Urinary bladder (tissue), 4 donors: ENCODE results near the gene ACTG1. TPM values are rescaled to one million over a fixed set of nuclear protein-coding genes. Genes with fewer than 3 reads are reported as not detected.

Source experiments
- DNase-seq: peaks from one replicate; pipeline ENCODE4 v3.0.0-alpha.2; 2015; ENCODE audit errors: extremely low spot score
- H3K27ac ChIP-seq: one replicate; pipeline ENCODE4 v1.5.1; 2013; ENCODE audit warnings: low read depth, mild to moderate bottlenecking, moderate library complexity
- H3K36me3 ChIP-seq: one replicate; pipeline ENCODE4 v1.6.1; 2013; ENCODE audit warnings: mild to moderate bottlenecking, moderate library complexity; ENCODE audit not compliant: insufficient read depth
- H3K4me1 ChIP-seq: one replicate; pipeline ENCODE4 v1.6.1; 2013; ENCODE audit warnings: mild to moderate bottlenecking, moderate library complexity; ENCODE audit not compliant: insufficient read depth
- H3K4me3 ChIP-seq: one replicate; pipeline ENCODE4 v1.5.1; 2013; ENCODE audit warnings: low read depth, low read length
- WGBS: extraction: QIAGEN DNeasy Blood & Tissue Kit; methylation state at CpG from one replicate; pipeline ENCODE4 v1.1.7; 2013; 5-methylcytosine and 5-hydroxymethylcytosine counted together
- polyA plus RNA-seq: library from polyadenylated mRNA; stranded (reverse); fragments of 200-250 nt; gene quantifications from one replicate; pipeline ENCODE4 v1.2.3, GENCODE V29; 2013
- total RNA-seq: library from RNA; depleted of rRNA; stranded (reverse); fragments of >200 nt; gene quantifications from one replicate; pipeline ENCODE4 v1.2.3, GENCODE V29; 2014
- donor health status: healthy with polysubstance abuse.
- donor health status: healthy.

Gene ACTG1
- total and polyA plus RNA-seq, 2 donors = 2,267 to 2,840 TPM

DNA sequence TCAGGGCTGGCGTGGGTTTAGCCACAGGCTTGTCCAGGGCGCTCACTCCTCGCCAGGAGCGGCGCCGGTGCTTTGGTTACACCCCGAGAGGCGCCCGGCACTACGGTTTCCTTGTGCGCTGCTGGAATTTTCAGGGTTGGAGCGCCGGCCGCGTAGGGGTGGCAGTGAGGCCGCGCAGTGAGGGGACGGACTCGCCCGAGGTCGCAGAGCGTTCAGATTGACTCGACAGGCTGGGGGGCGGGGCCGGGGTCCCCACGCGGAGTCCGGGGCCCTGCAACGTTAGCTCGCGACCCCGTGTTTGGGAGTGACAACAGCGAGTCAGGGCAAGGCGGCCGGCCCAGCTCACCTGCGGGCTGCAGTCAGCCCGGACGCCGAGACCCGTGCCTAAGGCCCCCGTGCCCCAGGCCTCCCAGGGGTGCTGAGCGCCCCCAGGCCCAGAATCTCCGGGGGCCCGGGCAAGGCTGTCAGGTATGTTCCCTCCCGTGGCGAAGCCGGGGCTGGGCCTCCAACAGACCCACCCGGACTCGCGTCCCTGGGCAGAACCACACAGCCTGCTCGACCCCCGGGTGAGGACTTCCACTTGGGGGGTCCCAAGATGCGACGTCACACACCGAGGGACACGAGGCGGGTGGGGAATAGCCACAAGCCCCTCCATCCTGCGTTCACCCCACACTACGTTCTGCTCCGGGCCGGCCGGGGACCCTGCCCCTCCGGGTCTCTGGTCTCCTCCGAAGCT lies 1.3 kb upstream of the ACTG1 start:
- Histone ChIP-seq H3K4me3 (peak overlapping the region; percentile 81), H3K27ac (peak overlapping the region; percentile 99), H3K4me1 (no peaks in the 10 kb centered on the region), H3K36me3 (peaks cover 4% of the 10 kb centered on the region)
- no peak for DNase-seq
- WGBS = under 1% methylated on average over 64 of the region's 64 CpGs

DNA sequence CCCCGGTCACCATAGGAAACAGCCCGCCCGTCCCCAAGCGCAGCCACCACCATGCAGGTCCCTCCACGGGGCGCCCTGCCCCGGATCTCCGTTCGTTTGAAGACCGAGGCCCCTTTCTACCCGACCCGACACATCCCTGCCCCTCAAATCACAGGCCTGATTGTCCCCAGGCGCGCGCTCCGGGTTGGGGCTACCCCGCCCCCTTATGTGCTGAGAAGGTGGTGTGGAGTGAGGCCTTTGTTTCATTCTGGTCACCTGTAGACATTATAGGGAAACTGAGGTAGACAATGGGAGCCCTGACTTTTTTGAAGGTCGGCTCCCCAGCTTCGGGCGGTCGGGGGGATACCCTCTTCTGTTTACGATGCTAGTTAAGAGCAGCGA lies 763 bp upstream of the ACTG1 start:
- DNase-seq = no peak
- Histone ChIP-seq H3K4me3 (peak overlapping the region; percentile 81), H3K27ac (peak overlapping the region; percentile 99), H3K4me1 (no peaks in the 10 kb centered on the region), H3K36me3 (peaks cover 4% of the 10 kb centered on the region)
- under 1% methylated on average over 23 of the region's 23 CpGs for WGBS

DNA sequence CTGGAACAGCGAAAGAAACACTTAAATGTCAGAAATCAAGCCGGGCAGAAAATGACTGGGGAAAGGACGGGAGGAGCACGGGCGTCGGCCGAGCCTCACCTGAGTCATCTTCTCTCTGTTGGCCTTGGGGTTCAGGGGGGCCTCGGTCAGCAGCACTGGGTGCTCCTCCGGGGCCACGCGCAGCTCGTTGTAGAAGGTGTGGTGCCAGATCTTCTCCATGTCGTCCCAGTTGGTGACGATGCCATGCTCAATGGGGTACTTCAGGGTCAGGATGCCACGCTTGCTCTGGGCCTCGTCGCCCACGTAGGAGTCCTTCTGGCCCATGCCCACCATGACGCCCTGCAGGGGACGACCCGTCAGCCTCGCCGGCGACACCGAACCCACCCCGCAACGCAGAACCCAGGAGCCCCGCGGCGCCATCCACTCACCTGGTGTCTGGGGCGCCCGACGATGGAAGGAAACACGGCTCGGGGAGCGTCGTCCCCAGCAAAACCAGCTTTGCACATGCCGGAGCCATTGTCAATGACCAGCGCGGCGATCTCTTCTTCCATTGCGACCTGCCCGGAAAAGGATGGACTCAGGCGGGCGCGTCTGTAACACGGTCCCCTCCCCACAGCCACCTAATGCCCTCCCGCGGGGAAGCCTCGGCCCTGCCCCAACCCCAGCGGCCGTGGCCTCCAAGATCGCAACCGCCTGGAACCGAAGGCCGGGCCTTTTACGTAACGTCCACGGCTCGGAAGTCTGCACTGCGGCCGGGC lies 616 bp downstream of the ACTG1 start:
- Histone ChIP-seq H3K4me1 (no peaks in the 10 kb centered on the region), H3K36me3 (peaks cover 4% of the 10 kb centered on the region), H3K4me3 (peak overlapping the region; percentile 97), H3K27ac (peak overlapping the region; percentile 90)
- under 1% methylated on average over 62 of the region's 62 CpGs for WGBS
- no peak for DNase-seq

DNA sequence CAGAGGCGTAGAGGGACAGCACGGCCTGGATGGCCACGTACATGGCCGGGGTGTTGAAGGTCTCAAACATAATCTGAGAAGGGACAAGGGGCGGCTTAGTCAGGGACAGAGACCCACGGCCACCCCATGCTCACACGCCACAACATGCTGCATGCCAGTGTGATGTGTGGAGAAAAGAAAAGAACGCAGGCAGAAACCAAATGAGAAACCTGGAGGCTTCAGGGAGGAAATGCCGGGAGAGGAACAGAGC lies 1.1 kb downstream of the ACTG1 start:
- WGBS = 2% methylated on average over 9 of the region's 9 CpGs
- H3K4me1 ChIP-seq = no peaks in the 10 kb centered on the region
- H3K4me3 ChIP-seq = peak overlapping the region; percentile 97
- DNase-seq = no peak
- H3K36me3 ChIP-seq = peaks cover 4% of the 10 kb centered on the region
- peak overlapping the region; percentile 63 for H3K27ac ChIP-seq

DNA sequence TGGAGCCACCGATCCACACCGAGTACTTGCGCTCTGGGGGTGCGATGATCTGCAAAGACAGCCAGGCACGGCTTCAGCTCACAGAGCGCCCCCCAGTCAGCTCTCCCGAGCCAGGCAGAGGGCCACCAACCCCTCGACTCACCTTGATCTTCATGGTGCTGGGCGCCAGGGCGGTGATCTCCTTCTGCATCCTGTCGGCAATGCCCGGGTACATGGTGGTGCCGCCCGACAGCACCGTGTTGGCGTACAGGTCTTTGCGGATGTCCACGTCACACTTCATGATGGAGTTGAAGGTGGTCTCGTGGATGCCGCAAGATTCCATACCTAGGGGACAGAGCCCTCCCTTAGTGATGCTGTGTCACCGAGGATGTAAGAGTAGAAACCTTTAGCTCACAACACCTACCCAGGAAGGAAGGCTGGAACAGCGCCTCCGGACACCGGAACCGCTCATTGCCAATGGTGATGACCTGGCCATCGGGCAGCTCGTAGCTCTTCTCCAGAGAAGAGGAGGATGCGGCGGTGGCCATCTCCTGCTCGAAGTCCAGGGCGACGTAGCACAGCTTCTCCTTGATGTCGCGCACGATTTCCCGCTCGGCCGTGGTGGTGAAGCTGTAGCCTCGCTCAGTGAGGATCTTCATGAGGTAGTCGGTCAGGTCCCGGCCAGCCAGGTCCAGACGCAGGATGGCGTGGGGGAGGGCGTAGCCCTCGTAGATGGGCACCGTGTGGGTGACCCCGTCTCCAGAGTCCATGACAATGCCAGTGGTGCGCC lies 1.6 kb downstream of the ACTG1 start:
- DNase-seq = no peak
- WGBS = 3% methylated on average over 48 of the region's 48 CpGs
- peaks cover 4% of the 10 kb centered on the region for H3K36me3 ChIP-seq
- H3K4me3 ChIP-seq = peak overlapping the region; percentile 97
- peak overlapping the region; percentile 63 for H3K27ac ChIP-seq
- H3K4me1 ChIP-seq = no peaks in the 10 kb centered on the region

DNA sequence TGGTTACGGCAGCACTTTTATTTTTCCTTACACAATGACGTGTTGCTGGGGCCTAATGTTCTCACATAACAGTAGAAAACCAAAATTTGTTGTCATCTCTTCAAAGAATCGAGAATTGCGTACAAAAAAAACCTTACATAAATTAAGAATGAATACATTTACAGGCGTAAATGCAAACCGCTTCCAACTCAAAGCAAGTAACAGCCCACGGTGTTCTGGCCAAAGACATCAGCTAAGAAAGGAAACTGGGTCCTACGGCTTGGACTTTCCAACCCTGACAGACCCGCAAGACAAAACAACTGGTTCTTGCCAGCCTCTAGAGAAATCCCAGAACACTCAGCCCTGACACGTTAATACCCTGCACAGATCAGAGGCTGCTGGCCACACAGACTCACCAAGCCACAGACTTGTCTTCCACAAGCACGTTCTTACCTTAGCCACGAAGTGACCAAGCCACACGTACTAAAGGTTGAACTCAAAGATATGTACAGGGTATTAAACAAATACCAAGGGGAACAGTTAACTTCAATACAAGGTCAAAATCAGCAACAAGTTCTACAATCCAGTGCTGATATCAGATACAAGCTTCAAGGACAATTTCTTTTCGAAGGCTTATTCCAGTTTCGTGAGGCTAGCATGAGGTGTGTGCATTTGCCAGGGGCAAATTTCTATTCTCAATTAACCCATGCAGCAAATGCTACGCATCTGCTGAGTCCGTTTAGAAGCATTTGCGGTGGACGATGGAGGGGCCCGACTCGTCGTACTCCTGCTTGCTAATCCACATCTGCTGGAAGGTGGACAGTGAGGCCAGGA lies 2.4 kb downstream of the ACTG1 start:
- DNase-seq = no peak
- H3K4me3 ChIP-seq = peak overlapping the region; percentile 97
- 5% methylated on average over 22 of the region's 22 CpGs for WGBS
- H3K27ac ChIP-seq = peak overlapping the region; percentile 55
- no peaks in the 10 kb centered on the region for H3K4me1 ChIP-seq
- H3K36me3 ChIP-seq = peaks cover 4% of the 10 kb centered on the region

DNA sequence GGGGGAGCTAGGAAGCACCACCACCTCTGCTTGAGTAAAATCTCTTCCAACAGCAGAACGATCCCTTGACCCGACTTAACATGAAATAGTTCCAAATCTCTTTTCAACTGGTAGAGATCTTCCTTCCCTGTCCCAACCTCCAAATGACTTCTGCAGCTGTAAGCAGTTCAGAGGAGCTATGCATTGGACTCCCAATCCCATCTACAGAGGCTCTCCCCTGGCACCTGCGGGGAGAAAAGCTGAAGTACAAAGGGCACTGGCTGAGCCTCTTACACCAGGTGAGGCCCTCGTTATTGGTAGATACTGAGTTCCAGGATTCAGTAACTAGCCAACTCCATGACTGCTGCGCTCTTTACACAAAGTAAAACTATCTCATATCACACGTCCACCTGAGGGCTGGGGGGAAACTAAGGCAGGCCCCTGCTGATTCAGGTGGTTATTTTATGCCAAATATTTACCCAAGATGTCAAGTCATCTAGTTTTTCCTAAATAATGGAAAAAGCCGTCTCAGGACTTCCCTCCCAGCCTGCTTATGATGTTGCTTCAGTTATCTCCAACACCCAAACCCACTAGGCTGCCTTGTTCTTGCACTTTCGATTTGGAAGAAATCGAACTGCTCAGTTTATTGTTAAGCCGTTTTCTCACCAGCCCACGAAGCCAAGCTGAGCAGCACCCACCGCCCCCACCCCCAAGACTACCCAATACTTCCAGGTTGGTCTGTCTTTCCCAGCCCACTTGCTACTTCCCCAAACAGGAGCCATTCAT lies 3.2 kb downstream of the ACTG1 start:
- Histone ChIP-seq H3K4me1 (no peaks in the 10 kb centered on the region), H3K4me3 (peak overlapping the region; percentile 97), H3K27ac (peak overlapping the region; percentile 34), H3K36me3 (peaks cover 4% of the 10 kb centered on the region)
- WGBS = 19% methylated on average over 12 of the region's 12 CpGs
- DNase-seq = no peak

DNA sequence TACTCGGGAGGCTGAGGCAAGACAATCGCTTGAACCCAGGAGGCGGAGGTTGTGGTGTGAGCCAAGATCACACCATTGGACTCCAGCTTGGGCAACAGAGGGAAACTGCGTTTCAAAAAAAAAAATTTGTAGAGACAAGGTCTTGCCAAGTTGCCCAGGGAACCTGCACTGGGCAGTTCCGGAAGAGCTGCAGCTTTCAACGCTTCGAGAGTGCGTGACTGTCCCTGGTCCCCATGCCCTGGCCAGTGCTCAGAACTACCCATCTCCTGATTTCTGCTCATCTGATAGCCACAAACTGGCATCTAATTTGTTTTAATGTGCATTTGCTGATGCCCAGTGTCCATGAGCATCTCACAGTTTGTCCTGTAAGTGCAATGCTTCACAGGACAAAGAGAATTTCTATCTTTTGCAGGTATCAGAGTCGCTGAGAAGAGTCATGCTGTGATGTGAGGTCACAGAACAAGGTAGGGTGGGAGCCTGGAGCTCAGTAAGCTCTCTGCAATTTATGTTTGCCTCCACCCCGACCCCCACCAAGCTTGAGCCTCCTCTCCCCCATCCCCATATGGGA lies 3.9 kb downstream of the ACTG1 start:
- Histone ChIP-seq H3K4me3 (peak overlapping the region; percentile 97), H3K4me1 (no peaks in the 10 kb centered on the region), H3K27ac (no peak overlapping the region), H3K36me3 (peaks cover 4% of the 10 kb centered on the region)
- no peak for DNase-seq
- 53% methylated on average over 10 of the region's 10 CpGs for WGBS

DNA sequence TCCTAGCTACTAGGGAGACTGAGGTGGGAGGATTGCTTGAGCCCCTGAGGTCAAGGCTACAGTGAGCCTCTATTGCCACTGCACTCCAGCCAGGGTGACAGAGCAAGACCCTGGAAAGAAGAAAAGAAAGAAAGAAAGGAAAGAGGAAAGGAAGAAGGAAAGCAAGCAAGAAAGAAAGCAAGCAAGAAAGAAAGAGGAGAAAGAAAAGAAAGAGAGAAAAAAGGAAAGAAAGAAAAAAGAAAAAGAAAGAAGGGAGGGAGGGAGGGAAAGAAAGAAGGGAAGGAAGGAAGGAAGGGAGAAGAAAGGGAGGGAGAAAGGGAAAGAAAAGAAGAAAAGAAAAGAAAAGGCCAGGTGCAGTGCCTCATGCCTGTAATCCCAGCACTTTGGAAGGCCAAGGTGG lies 9.0 kb downstream of the ACTG1 start:
- H3K27ac ChIP-seq = no peak overlapping the region
- no peaks in the 10 kb centered on the region for H3K36me3 ChIP-seq
- H3K4me3 ChIP-seq = no peak overlapping the region
- DNase-seq = no peak
- no peaks in the 10 kb centered on the region for H3K4me1 ChIP-seq

DNA sequence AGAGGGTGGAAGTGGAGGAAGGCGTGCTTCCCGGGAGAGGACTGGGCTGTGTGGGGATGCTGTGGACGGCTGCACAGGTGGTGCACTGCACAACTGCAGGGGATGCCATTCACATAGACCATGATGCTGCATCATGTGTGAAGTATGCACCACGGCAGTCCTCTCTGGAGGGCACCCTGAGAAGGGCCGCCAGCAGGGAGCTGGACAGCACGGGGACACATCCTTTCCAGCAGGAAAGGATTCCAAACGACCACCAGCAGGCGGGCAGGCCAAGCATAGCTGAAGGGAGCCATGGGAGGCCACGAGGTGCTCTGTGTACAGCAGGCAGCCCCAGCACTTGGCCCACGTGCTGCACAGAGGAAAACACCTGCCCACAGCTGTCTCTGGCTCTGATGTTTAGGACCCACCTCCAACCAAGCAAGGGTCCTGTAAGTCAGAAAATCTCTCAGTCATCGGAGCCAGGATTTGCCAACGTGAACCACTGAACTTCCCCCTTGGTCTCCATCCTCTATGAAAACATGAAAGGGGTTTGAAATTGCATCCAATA lies 10.1 kb downstream of the ACTG1 start:
- DNase-seq = no peak
- Histone ChIP-seq H3K4me3 (no peak overlapping the region), H3K36me3 (no peaks in the 10 kb centered on the region), H3K27ac (no peak overlapping the region), H3K4me1 (no peaks in the 10 kb centered on the region)
- 59% methylated on average over 12 of the region's 12 CpGs for WGBS

DNA sequence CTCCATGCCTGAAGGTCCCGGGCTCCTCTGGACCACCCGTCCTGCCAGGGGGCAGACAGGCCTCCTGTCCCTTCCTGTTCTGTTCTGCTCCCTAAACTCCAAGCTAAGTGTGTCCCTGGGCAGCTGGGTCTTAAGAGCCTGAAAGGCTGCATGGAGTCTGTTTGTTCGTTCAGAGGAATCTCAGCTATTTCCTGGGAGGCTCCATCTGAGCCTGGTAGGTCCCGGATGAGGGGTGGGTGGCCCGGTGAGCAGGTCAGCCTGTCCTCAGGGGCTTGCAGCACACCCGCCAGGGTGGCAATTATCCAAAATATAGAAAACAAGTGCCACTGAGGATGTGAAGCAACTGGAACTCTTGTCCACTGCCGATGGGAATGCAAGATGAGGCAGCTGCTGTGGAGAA lies 12.6 kb downstream of the ACTG1 start:
- no peak overlapping the region for H3K27ac ChIP-seq
- H3K4me1 ChIP-seq = no peaks in the 10 kb centered on the region
- no peak overlapping the region for H3K4me3 ChIP-seq
- 45% methylated on average over 7 of the region's 7 CpGs for WGBS
- no peaks in the 10 kb centered on the region for H3K36me3 ChIP-seq
- DNase-seq = no peak

DNA sequence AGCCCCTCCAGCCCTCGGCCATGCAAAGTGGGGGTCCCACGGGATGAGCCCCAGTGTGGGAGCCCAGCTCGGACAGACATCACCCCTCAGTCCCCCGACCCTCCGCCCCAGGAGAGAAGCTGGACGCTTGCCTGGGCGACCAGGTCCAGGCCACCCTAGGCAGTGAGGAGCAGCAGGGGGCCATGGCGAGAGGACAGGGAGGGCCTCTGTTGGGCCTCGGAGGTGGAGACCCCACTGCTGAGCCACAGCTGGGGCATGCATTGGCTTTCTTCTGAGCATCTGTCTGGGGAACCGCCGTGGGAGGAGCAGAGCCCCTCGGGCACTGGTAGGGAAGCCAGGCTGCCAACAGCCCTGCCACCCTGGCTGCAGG lies 13.0 kb downstream of the ACTG1 start:
- no peaks in the 10 kb centered on the region for H3K36me3 ChIP-seq
- no peak overlapping the region for H3K4me3 ChIP-seq
- H3K4me1 ChIP-seq = no peaks in the 10 kb centered on the region
- H3K27ac ChIP-seq = no peak overlapping the region
- DNase-seq = no peak
- 69% methylated on average over 12 of the region's 12 CpGs for WGBS
